ENCODE measurements around the gene HOOK2. TPM values are rescaled to one million over a fixed set of nuclear protein-coding genes. Genes with fewer than 3 reads are reported as not detected.

HOOK2 gene
- total and polyA plus RNA-seq, 2 of the 13 experiments (the other 11 are each of a cell fraction or from before 2014, with no cell fraction given), result 9.2 to 12.9 TPM

- TF ChIP-seq ZNF281 (CRISPR knock-in tag; IDR thresholded peaks at IDR 0.05; ENCODE audit: borderline replicate concordance), result peak; percentile 87; the same call in 1 of the 2 replicates
- TF ChIP-seq ZSCAN25 (CRISPR knock-in tag; IDR thresholded peaks at IDR 0.05), result no peak
- TF ChIP-seq TRIM24 (CRISPR knock-in tag; IDR thresholded peaks at IDR 0.05), result no peak
- TF ChIP-seq SYNCRIP (IDR thresholded peaks at IDR 0.05; ENCODE audit: insufficient read depth, low read depth, low read length), result no peak
- TF ChIP-seq TGIF2 (CRISPR knock-in tag; IDR thresholded peaks at IDR 0.05), result peak; percentile 88; the same call in 1 of the 2 replicates
- peak; percentile 74; the same call in 1 of the 2 replicates for TF ChIP-seq ZBTB1 (CRISPR knock-in tag; IDR thresholded peaks at IDR 0.05; ENCODE audit: borderline replicate concordance)
- TF ChIP-seq IKZF1 (IDR thresholded peaks at IDR 0.05), result no peak
- no peak for TF ChIP-seq ZFP36L1 (CRISPR knock-in tag; IDR thresholded peaks at IDR 0.05)
- TF ChIP-seq MAFF (IDR thresholded peaks at IDR 0.05; ENCODE audit: low read depth, low read length), result no peak
- TF ChIP-seq KDM4B (CRISPR knock-in tag; IDR thresholded peaks at IDR 0.05), result peak; percentile 95
- TF ChIP-seq ZNF383 (CRISPR knock-in tag; IDR thresholded peaks at IDR 0.05; ENCODE audit: borderline replicate concordance), result no peak
- TF ChIP-seq ZNF296 (CRISPR knock-in tag; conservative IDR thresholded peaks at IDR 0.05), result no peak
- no peak for TF ChIP-seq ZNF136 (CRISPR knock-in tag; IDR thresholded peaks at IDR 0.05; ENCODE audit: low read depth)
- no peak for TF ChIP-seq ZNF274 (CRISPR knock-in tag; IDR thresholded peaks at IDR 0.05)
- TF ChIP-seq BRF2 (CRISPR knock-in tag; IDR thresholded peaks at IDR 0.05), result no peak
- peak; percentile 53 for TF ChIP-seq HNRNPH1 (optimal IDR thresholded peaks at IDR 0.05; ENCODE audit: low read depth, low read length)
- TF ChIP-seq RBM22 (optimal IDR thresholded peaks at IDR 0.05; ENCODE audit: low read length), result peak; percentile 70
- TF ChIP-seq ARID5B (CRISPR knock-in tag; IDR thresholded peaks at IDR 0.05), result peak; percentile 81
- TF ChIP-seq HDAC2 (CRISPR knock-in tag; IDR thresholded peaks at IDR 0.05), result peak; percentile 84
- TF ChIP-seq ZSCAN5A (CRISPR knock-in tag; IDR thresholded peaks at IDR 0.05; ENCODE audit: borderline replicate concordance), result no peak
- peak; percentile 56; the same call in 1 of the 2 replicates for TF ChIP-seq ZMYM3 (CRISPR knock-in tag; IDR thresholded peaks at IDR 0.05)
Observed at GRCh38 chr19:12791345-12792050, 16.1 kb upstream of the HOOK2 start, which contains the start of gene JUNB (continued).

Measured in HepG2 (cell line).